Subcutaneous abdominal adipose tissue (tissue), 5 donors: ENCODE results near the gene C8A.

ENCODE experiments used
- H3K27ac ChIP-seq: one replicate; pipeline ENCODE4 v1.7.0; 2013; ENCODE audit warnings: low read depth, mild to moderate bottlenecking, inconsistent platforms, low read length, moderate library complexity
- H3K27me3 ChIP-seq, 5 donors: one replicate each; pipeline ENCODE4 v1.7.0; 2013; ENCODE audit warnings: low read length in 5 of 5, inconsistent platforms in 1 of 5; ENCODE audit not compliant: control insufficient read depth in 5 of 5, insufficient read depth in 4 of 5
- H3K36me3 ChIP-seq, 5 donors: one replicate each; pipeline ENCODE4 v1.7.0; 2013; ENCODE audit warnings: low read length in 5 of 5; ENCODE audit not compliant: control insufficient read depth in 5 of 5, insufficient read depth in 5 of 5
- H3K4me1 ChIP-seq, 5 donors: one replicate each; pipeline ENCODE4 v1.7.0; 2013; ENCODE audit warnings: low read length in 5 of 5, mild to moderate bottlenecking in 3 of 5, moderate library complexity in 1 of 5; ENCODE audit not compliant: control insufficient read depth in 5 of 5, insufficient read depth in 5 of 5
- H3K4me3 ChIP-seq, 5 donors: one replicate each; pipeline ENCODE4 v1.7.0; 2013; ENCODE audit warnings: low read length in 5 of 5, low read depth in 1 of 5
- H3K9ac ChIP-seq, 5 donors: one replicate each; pipeline ENCODE4 v1.7.0; 2013; ENCODE audit warnings: low read length in 5 of 5, mild to moderate bottlenecking in 4 of 5, moderate library complexity in 3 of 5
- H3K9me3 ChIP-seq, 5 donors: one replicate each; pipeline ENCODE4 v1.7.0; 2013; ENCODE audit warnings: low read length in 5 of 5; ENCODE audit not compliant: control insufficient read depth in 5 of 5
- donor health status: healthy.
- donor health status: healthy.
- donor health status: healthy.
- donor health status: healthy.
- donor health status: healthy.

C8A gene

GRCh38 chr1:56916630-56917029 is 62.0 kb downstream of the C8A start:
- Histone ChIP-seq H3K4me1 (peaks cover 0 to 14% (median 8%) of the 10 kb centered on the region in 5 donors), H3K4me3 (no peak overlapping the region), H3K36me3 (no peaks in the 10 kb centered on the region), H3K9ac (no peak overlapping the region), H3K27ac (no peak overlapping the region), H3K9me3 (no peaks in the 10 kb centered on the region), H3K27me3 (no peaks in the 10 kb centered on the region)

- no peak overlapping the region for H3K9ac ChIP-seq
- no peak overlapping the region for H3K27ac ChIP-seq
- peaks cover 0 to 9% (median 6%) of the 10 kb centered on the region in 5 donors for H3K4me1 ChIP-seq
Measured at GRCh38 chr1:56917356-56917755, 62.8 kb downstream of the C8A start.

GRCh38 chr1:56920591-56921001 is 66.0 kb downstream of the C8A start:
- H3K9ac ChIP-seq, result no peak overlapping the region
- H3K36me3 ChIP-seq, result no peaks in the 10 kb centered on the region
- peaks cover 0 to 9% (median 6%) of the 10 kb centered on the region in 5 donors for H3K4me1 ChIP-seq
- no peaks in the 10 kb centered on the region for H3K27me3 ChIP-seq
- peak overlapping the region; percentile 20 for H3K27ac ChIP-seq
- no peak overlapping the region for H3K4me3 ChIP-seq
- no peaks in the 10 kb centered on the region for H3K9me3 ChIP-seq

More at GRCh38 chr1:56917356-56917755, 62.8 kb downstream of the C8A start:
- Histone ChIP-seq H3K9me3 (no peaks in the 10 kb centered on the region), H3K4me3 (no peak overlapping the region), H3K36me3 (no peaks in the 10 kb centered on the region), H3K27me3 (no peaks in the 10 kb centered on the region)

GRCh38 chr1:56921479-56921878 is 66.9 kb downstream of the C8A start:
- Histone ChIP-seq H3K9me3 (no peaks in the 10 kb centered on the region), H3K27ac (no peak overlapping the region), H3K36me3 (no peaks in the 10 kb centered on the region), H3K4me1 (peaks cover 0 to 9% (median 6%) of the 10 kb centered on the region in 5 donors), H3K4me3 (no peak overlapping the region), H3K9ac (no peak overlapping the region), H3K27me3 (no peaks in the 10 kb centered on the region)

- Histone ChIP-seq H3K27me3 (no peaks in the 10 kb centered on the region), H3K36me3 (no peaks in the 10 kb centered on the region), H3K4me1 (peaks cover 0 to 9% (median 6%) of the 10 kb centered on the region in 5 donors), H3K4me3 (no peak overlapping the region), H3K9ac (no peak overlapping the region), H3K9me3 (no peaks in the 10 kb centered on the region), H3K27ac (no peak overlapping the region)
Measured at GRCh38 chr1:56922070-56922469, 67.5 kb downstream of the C8A start.

- peaks cover 0 to 9% (median 6%) of the 10 kb centered on the region in 5 donors for H3K4me1 ChIP-seq
- H3K4me3 ChIP-seq, result no peak overlapping the region
- H3K36me3 ChIP-seq, result no peaks in the 10 kb centered on the region
- H3K9ac ChIP-seq, result no peak overlapping the region
- H3K9me3 ChIP-seq, result no peaks in the 10 kb centered on the region
- no peaks in the 10 kb centered on the region for H3K27me3 ChIP-seq
- H3K27ac ChIP-seq, result no peak overlapping the region
Measured at GRCh38 chr1:56922507-56922906, 67.9 kb downstream of the C8A start.

GRCh38 chr1:56923201-56923600 is 68.6 kb downstream of the C8A start:
- no peak overlapping the region for H3K9ac ChIP-seq
- H3K27ac ChIP-seq, result no peak overlapping the region
- no peaks in the 10 kb centered on the region for H3K27me3 ChIP-seq
- H3K4me3 ChIP-seq, result no peak overlapping the region
- no peaks in the 10 kb centered on the region for H3K9me3 ChIP-seq
- H3K36me3 ChIP-seq, result no peaks in the 10 kb centered on the region
- peaks cover 0 to 9% (median 6%) of the 10 kb centered on the region in 5 donors for H3K4me1 ChIP-seq

- Histone ChIP-seq H3K4me3 (no peak overlapping the region), H3K9ac (no peak overlapping the region), H3K27me3 (no peaks in the 10 kb centered on the region)
Measured at GRCh38 chr1:56924116-56924515, 69.5 kb downstream of the C8A start.

GRCh38 chr1:56925193-56925592 is 70.6 kb downstream of the C8A start:
- H3K9me3 ChIP-seq, result no peaks in the 10 kb centered on the region
- no peaks in the 10 kb centered on the region for H3K36me3 ChIP-seq
- no peaks in the 10 kb centered on the region for H3K27me3 ChIP-seq
- no peak overlapping the region for H3K4me3 ChIP-seq
- peaks cover 0 to 9% (median 6%) of the 10 kb centered on the region in 5 donors for H3K4me1 ChIP-seq
- no peak overlapping the region for H3K27ac ChIP-seq
- H3K9ac ChIP-seq, result no peak overlapping the region

More at GRCh38 chr1:56924116-56924515, 69.5 kb downstream of the C8A start:
- no peaks in the 10 kb centered on the region for H3K9me3 ChIP-seq
- peaks cover 0 to 9% (median 6%) of the 10 kb centered on the region in 5 donors for H3K4me1 ChIP-seq
- H3K36me3 ChIP-seq, result no peaks in the 10 kb centered on the region
- H3K27ac ChIP-seq, result no peak overlapping the region

- H3K27me3 ChIP-seq, result no peaks in the 10 kb centered on the region
- no peaks in the 10 kb centered on the region for H3K36me3 ChIP-seq
- no peak overlapping the region for H3K9ac ChIP-seq
- no peaks in the 10 kb centered on the region for H3K9me3 ChIP-seq
- no peak overlapping the region for H3K27ac ChIP-seq
- H3K4me3 ChIP-seq, result no peak overlapping the region
- no peaks in the 10 kb centered on the region for H3K4me1 ChIP-seq
Measured at GRCh38 chr1:56927171-56927570, 72.6 kb downstream of the C8A start.

GRCh38 chr1:56927986-56928385 is 73.4 kb downstream of the C8A start:
- Histone ChIP-seq H3K4me3 (no peak overlapping the region), H3K36me3 (no peaks in the 10 kb centered on the region), H3K27me3 (no peaks in the 10 kb centered on the region), H3K9ac (no peak overlapping the region), H3K4me1 (no peaks in the 10 kb centered on the region), H3K27ac (no peak overlapping the region), H3K9me3 (no peaks in the 10 kb centered on the region)
